Naive thymus-derived CD8-positive, alpha-beta T cell (primary cell): ENCODE measurements around the gene TBL1X. TPM values are rescaled to one million over a fixed set of nuclear protein-coding genes. Genes with fewer than 3 reads are reported as not detected.
"Not testable (repeated sequence)": the region's sequence is repeated elsewhere in the genome, so short reads cannot be mapped to it uniquely, and the experiment has no call there.

Source experiments
- ATAC-seq, 2 donors: fragments of 150-1000 bp; cut with Tn5 transposase in 1 of 2; sonication (Bioruptor Pico), chemical (Tn5 transposase) in 1 of 2; 1 replicate in 1 of 2; 2 replicates in 1 of 2; pipeline ENCODE4 v1.10.0; 2021; ENCODE audit warnings: mild to moderate bottlenecking in 2 of 2, moderate library complexity in 2 of 2
- POLR2A ChIA-PET: fragments of 350-600 bp; sonication (Branson Sonifier 250); formaldehyde crosslinking; loops from one replicate; lab custom pipeline; 2021; ENCODE audit warnings: antibody characterized with exemption; lab: Charles Lee
- DNase-seq, 10 donors: peaks; one replicate each; pipeline versions ENCODE4 v3.0.0 to v3.0.0-alpha.2; 2020 to 2022
- H3K27ac Mint-ChIP-seq, 10 donors: one replicate each; pipeline ENCODE4 v1.8.0; 2020 to 2022; ENCODE audit warnings: mild to moderate bottlenecking in 10 of 10, mixed read lengths in 10 of 10, moderate library complexity in 4 of 10, inconsistent platforms in 1 of 10
- H3K27me3 Mint-ChIP-seq, 5 donors: one replicate each; pipeline ENCODE4 v1.8.0; 2021 to 2022; ENCODE audit warnings: mixed read lengths in 5 of 5
- H3K36me3 Mint-ChIP-seq, 3 donors: one replicate each; pipeline ENCODE4 v1.8.0; 2020 to 2022; ENCODE audit warnings: mixed read lengths in 3 of 3, mild to moderate bottlenecking in 2 of 3, inconsistent platforms in 1 of 3
- H3K4me1 Mint-ChIP-seq, 4 donors: one replicate each; pipeline ENCODE4 v1.8.0; 2021 to 2022; ENCODE audit warnings: mixed read lengths in 4 of 4
- H3K4me3 Mint-ChIP-seq, 10 donors: one replicate each; pipeline ENCODE4 v1.8.0; 2020 to 2022; ENCODE audit warnings: mild to moderate bottlenecking in 10 of 10, mixed read lengths in 10 of 10, moderate library complexity in 6 of 10, inconsistent platforms in 1 of 10
- H3K9me3 Mint-ChIP-seq, 9 donors: one replicate each; pipeline ENCODE4 v1.8.0; 2020 to 2022; ENCODE audit warnings: mixed read lengths in 9 of 9, mild to moderate bottlenecking in 3 of 9, inconsistent platforms in 1 of 9, moderate library complexity in 1 of 9
- polyA plus RNA-seq, 3 donors: library from polyadenylated mRNA; unstranded; fragments of 300-500 nt; fragmentation: Illumina TruSeq; gene quantifications; one replicate each; pipeline ENCODE4 v1.2.3, GENCODE V29; 2021
- total RNA-seq, 8 experiments: library from RNA in 2 of 8; stranded (reverse) in 2 of 8; gene quantifications; one replicate each; pipeline ENCODE4 v1.2.3 and lab custom pipeline; 2021 to 2026

Gene TBL1X
- total and polyA plus RNA-seq, 5 experiments from 2014 or later, result 14.6 to 49.5 (median 23.4) TPM

- no peak for DNase-seq
- ATAC-seq, result no peak
Observed at GRCh38 chrX:9745417-9746115, 280.7 kb downstream of the TBL1X start.

GRCh38 chrX:9746148-9746888, 281.5 kb downstream of the TBL1X start:
- Mint-ChIP-seq H3K4me1 (peaks cover 5 to 18% (median 15%) of the 10 kb centered on the region in 4 donors), H3K4me3 (peak overlapping the region in 1 of 10 donors; percentile 1), H3K27me3 (peaks cover 0 to 4% (median 0%) of the 10 kb centered on the region in 5 donors), H3K27ac (peak overlapping the region in 1 of 10 donors; percentile 90), H3K36me3 (peaks cover 0 to 20% (median 1%) of the 10 kb centered on the region in 3 donors), H3K9me3 (peaks cover 0 to 31% (median 9%) of the 10 kb centered on the region in 9 donors)
- DNase-seq, result no peak
- POLR2A ChIA-PET, result no interaction called here
- ATAC-seq, result no peak

More at GRCh38 chrX:9745417-9746115, 280.7 kb downstream of the TBL1X start:
- Mint-ChIP-seq H3K9me3 (peaks cover 0 to 31% (median 9%) of the 10 kb centered on the region in 9 donors), H3K4me3 (peak overlapping the region in 7 of 10 donors; percentile 8 to 73 (median 62)), H3K4me1 (peaks cover 5 to 18% (median 15%) of the 10 kb centered on the region in 4 donors), H3K27me3 (peaks cover 0 to 4% (median 0%) of the 10 kb centered on the region in 5 donors), H3K27ac (peak overlapping the region in 2 of 10 donors; percentile 60 to 90), H3K36me3 (peaks cover 0 to 20% (median 1%) of the 10 kb centered on the region in 3 donors)
- POLR2A ChIA-PET, result no interaction called here

- H3K27ac Mint-ChIP-seq, result no peak overlapping the region
- peaks cover 5 to 18% (median 15%) of the 10 kb centered on the region in 4 donors for H3K4me1 Mint-ChIP-seq
- POLR2A ChIA-PET, result no interaction called here
- H3K4me3 Mint-ChIP-seq, result no peak overlapping the region
- ATAC-seq (no peak), DNase-seq (no peak)
- H3K9me3 Mint-ChIP-seq, result peaks cover 0 to 27% (median 7%) of the 10 kb centered on the region in 9 donors
- H3K27me3 Mint-ChIP-seq, result peaks cover 0 to 4% (median 1%) of the 10 kb centered on the region in 5 donors
- peaks cover 0 to 20% (median 2%) of the 10 kb centered on the region in 3 donors for H3K36me3 Mint-ChIP-seq
Observed at GRCh38 chrX:9747644-9748043, 282.8 kb downstream of the TBL1X start.

- DNase-seq (no peak), ATAC-seq (no peak)
- peaks cover 0 to 4% (median 0%) of the 10 kb centered on the region in 5 donors for H3K27me3 Mint-ChIP-seq
- POLR2A ChIA-PET, result no interaction called here
- H3K36me3 Mint-ChIP-seq, result peaks cover 0 to 16% (median 3%) of the 10 kb centered on the region in 3 donors
- H3K4me3 Mint-ChIP-seq, result no peak overlapping the region
- no peak overlapping the region for H3K27ac Mint-ChIP-seq
- H3K9me3 Mint-ChIP-seq, result peaks cover 0 to 19% (median 7%) of the 10 kb centered on the region in 9 donors
- H3K4me1 Mint-ChIP-seq, result peaks cover 5 to 18% (median 15%) of the 10 kb centered on the region in 4 donors
Observed at GRCh38 chrX:9749146-9749692, 284.4 kb downstream of the TBL1X start.

- Mint-ChIP-seq H3K27me3 (peaks cover 1 to 11% (median 4%) of the 10 kb centered on the region in 5 donors), H3K4me1 (no peaks in the 10 kb centered on the region), H3K36me3 (peaks cover 0 to 7% (median 1%) of the 10 kb centered on the region in 3 donors), H3K4me3 (no peak overlapping the region), H3K9me3 (peaks cover 0 to 16% (median 0%) of the 10 kb centered on the region in 9 donors), H3K27ac (no peak overlapping the region)
- DNase-seq (no peak), ATAC-seq (no peak)
- POLR2A ChIA-PET, result no interaction called here
Observed at GRCh38 chrX:9757366-9757765, 292.5 kb downstream of the TBL1X start.

GRCh38 chrX:9758021-9758638, 293.3 kb downstream of the TBL1X start:
- ATAC-seq (no peak), DNase-seq (no peak)
- Mint-ChIP-seq H3K9me3 (peaks cover 0 to 16% (median 0%) of the 10 kb centered on the region in 9 donors), H3K27me3 (peaks cover 0 to 18% (median 7%) of the 10 kb centered on the region in 5 donors), H3K27ac (no peak overlapping the region), H3K4me3 (no peak overlapping the region), H3K36me3 (peaks cover 0 to 7% (median 0%) of the 10 kb centered on the region in 3 donors), H3K4me1 (no peaks in the 10 kb centered on the region)
- POLR2A ChIA-PET, result interaction anchor here (0.6 kb wide), 1 partner anchor 45 kb away, joined by 3 read pairs; no protein-coding TSS in a partner anchor

- Mint-ChIP-seq H3K9me3 (peaks cover 0 to 16% (median 0%) of the 10 kb centered on the region in 9 donors), H3K27ac (peak overlapping the region in 1 of 10 donors; percentile 63), H3K4me3 (no peak overlapping the region), H3K27me3 (peaks cover 5 to 24% (median 7%) of the 10 kb centered on the region in 5 donors), H3K4me1 (no peaks in the 10 kb centered on the region), H3K36me3 (peaks cover 0 to 7% (median 0%) of the 10 kb centered on the region in 3 donors)
- POLR2A ChIA-PET, result no interaction called here
- no peak for ATAC-seq
- no peak for DNase-seq
Observed at GRCh38 chrX:9759337-9759736, 294.5 kb downstream of the TBL1X start.

- peaks cover 0 to 3% (median 0%) of the 10 kb centered on the region in 9 donors for H3K9me3 Mint-ChIP-seq
Observed at GRCh38 chrX:9765072-9765736, 300.3 kb downstream of the TBL1X start.

GRCh38 chrX:9765737-9766097, 300.9 kb downstream of the TBL1X start, which contains the start of gene GPR143:
Gene GPR143, minus strand, starts transcription at chrX:9765847. Its CDS starts 30 bp downstream, at chrX:9765817.
- H3K27me3 Mint-ChIP-seq, result peaks cover 7 to 17% (median 13%) of the 10 kb centered on the region in 5 donors
- no peaks in the 10 kb centered on the region for H3K36me3 Mint-ChIP-seq
- H3K27ac Mint-ChIP-seq, result no peak within 1 kb of the TSS
- H3K9me3 Mint-ChIP-seq, result peaks cover 0 to 3% (median 0%) of the 10 kb centered on the region in 9 donors
- peaks cover 0 to 4% (median 0%) of the 10 kb centered on the region in 4 donors for H3K4me1 Mint-ChIP-seq
- POLR2A ChIA-PET, result no interaction called here
- no peak for DNase-seq
- H3K4me3 Mint-ChIP-seq, result no peak within 1 kb of the TSS
- ATAC-seq, result no peak

More at GRCh38 chrX:9765072-9765736, 300.3 kb downstream of the TBL1X start:
- DNase-seq (no peak), ATAC-seq (no peak)
- Mint-ChIP-seq H3K36me3 (no peaks in the 10 kb centered on the region), H3K27me3 (peaks cover 6 to 21% (median 13%) of the 10 kb centered on the region in 5 donors), H3K27ac (no peak overlapping the region), H3K4me1 (peaks cover 0 to 4% (median 0%) of the 10 kb centered on the region in 4 donors), H3K4me3 (no peak overlapping the region)
- POLR2A ChIA-PET, result no interaction called here

GRCh38 chrX:9767375-9767774, 302.5 kb downstream of the TBL1X start:
- Mint-ChIP-seq H3K4me3 (no peak overlapping the region), H3K4me1 (peaks cover 0 to 4% (median 0%) of the 10 kb centered on the region in 4 donors), H3K27me3 (peaks cover 7 to 21% (median 10%) of the 10 kb centered on the region in 5 donors), H3K9me3 (peaks cover 0 to 3% (median 0%) of the 10 kb centered on the region in 9 donors), H3K36me3 (no peaks in the 10 kb centered on the region), H3K27ac (peak overlapping the region in 1 of 10 donors; percentile 46)
- DNase-seq (no peak), ATAC-seq (no peak)
- POLR2A ChIA-PET, result no interaction called here

GRCh38 chrX:9768321-9768839, 303.5 kb downstream of the TBL1X start:
- H3K4me1 Mint-ChIP-seq, H3K36me3 Mint-ChIP-seq, ATAC-seq, DNase-seq, H3K4me3 Mint-ChIP-seq, H3K9me3 Mint-ChIP-seq, H3K27ac Mint-ChIP-seq, POLR2A ChIA-PET: not testable (repeated sequence)
- H3K27me3 Mint-ChIP-seq, result peaks cover 3 to 19% (median 4%) of the 10 kb centered on the region in 5 donors
